Neural cell (in vitro differentiated cells): ENCODE data around the gene CMYA5. TPM values are rescaled to one million over a fixed set of nuclear protein-coding genes. Genes with fewer than 3 reads are reported as not detected.

Source experiments
- H2AFZ ChIP-seq: fragments of 200-600, 300-800 bp; sonication (generic), shearing (Covaris generic); 2 replicates; pipeline ENCODE4 v1.6.0; 2014; ENCODE audit warnings: low read depth, mild to moderate bottlenecking, antibody characterized with exemption, low read length, moderate library complexity
- H3F3A ChIP-seq: fragments of 200-600 bp; shearing (Covaris generic); 2 replicates; pipeline ENCODE4 v1.6.1; 2016; ENCODE audit warnings: mild to moderate bottlenecking, moderate library complexity, mixed read lengths, antibody characterized with exemption, low read length; ENCODE audit not compliant: insufficient read depth, poor library complexity, severe bottlenecking
- H3K27ac ChIP-seq: fragments of 200-600, 300-800 bp; sonication (generic), shearing (Covaris generic); 2 replicates; pipeline ENCODE4 v1.5.1; 2014; ENCODE audit warnings: mild to moderate bottlenecking, low read length, moderate library complexity
- H3K27me3 ChIP-seq: fragments of 300-800, 200-600 bp; sonication (generic), shearing (Covaris generic); 2 replicates; pipeline ENCODE4 v1.6.0; 2014; ENCODE audit warnings: mild to moderate bottlenecking, low read depth, low read length, moderate library complexity; ENCODE audit not compliant: insufficient read depth
- H3K36me3 ChIP-seq: fragments of 300-800, 200-600 bp; sonication (generic), shearing (Covaris generic); 2 replicates; pipeline ENCODE4 v1.5.1; 2014; ENCODE audit warnings: mild to moderate bottlenecking, antibody characterized with exemption, low read length, moderate library complexity; ENCODE audit not compliant: insufficient read depth
- H3K4me2 ChIP-seq: fragments of 300-800, 200-600 bp; sonication (generic), shearing (Covaris generic); 2 replicates; pipeline ENCODE4 v1.6.0; 2014; ENCODE audit warnings: mild to moderate bottlenecking, low read length
- H3K4me3 ChIP-seq: fragments of 300-800, 200-600 bp; sonication (generic), shearing (Covaris generic); 2 replicates; pipeline ENCODE4 v1.5.1; 2014; ENCODE audit warnings: mild to moderate bottlenecking, low read length, moderate library complexity
- H3K79me2 ChIP-seq: fragments of 200-600 bp; shearing (Covaris generic); replicated peaks from 2 replicates; pipeline ENCODE4 v1.6.0; 2014; ENCODE audit warnings: mild to moderate bottlenecking, low read length, moderate library complexity; ENCODE audit not compliant: insufficient read depth
- H3K9ac ChIP-seq: fragments of 300-800, 200-600 bp; sonication (generic), shearing (Covaris generic); 2 replicates; pipeline ENCODE4 v1.6.1; 2016; ENCODE audit warnings: mild to moderate bottlenecking, low read length, mixed read lengths
- H3K9me2 ChIP-seq: fragments of 200-600 bp; shearing (Covaris generic); 2 replicates; pipeline ENCODE4 v1.6.1; 2016; ENCODE audit warnings: mild to moderate bottlenecking, low read length, mixed read lengths; ENCODE audit not compliant: insufficient read depth
- H3K9me3 ChIP-seq: fragments of 200-600, 300-800 bp; sonication (generic), shearing (Covaris generic); 2 replicates; pipeline ENCODE4 v1.6.1; 2016; ENCODE audit warnings: mild to moderate bottlenecking, mixed run types, low read length, moderate library complexity, mixed read lengths
- H4K20me1 ChIP-seq: fragments of 200-600 bp; shearing (Covaris generic); 2 replicates; pipeline ENCODE4 v1.6.1; 2016; ENCODE audit warnings: mild to moderate bottlenecking, mixed run types; ENCODE audit not compliant: insufficient read depth
- CTCF ChIP-seq: fragments of 450-650 bp; IDR thresholded peaks from 2 replicates; pipeline ENCODE4 v1.5.1; 2014; ENCODE audit warnings: antibody characterized with exemption, mild to moderate bottlenecking, moderate library complexity; ENCODE audit not compliant: poor library complexity, severe bottlenecking
- EP300 ChIP-seq: fragments of 450-650 bp; conservative IDR thresholded peaks from 2 replicates; pipeline ENCODE4 v1.6.1; 2014; ENCODE audit warnings: antibody characterized with exemption, mild to moderate bottlenecking, moderate library complexity; ENCODE audit not compliant: poor library complexity, severe bottlenecking
- EZH2 ChIP-seq: fragments of 200-600, 300-800 bp; shearing (Covaris generic), sonication (generic); IDR thresholded peaks from 2 replicates; pipeline ENCODE4 v1.6.1; 2014; ENCODE audit warnings: antibody characterized with exemption, low read length, borderline replicate concordance, mild to moderate bottlenecking; ENCODE audit not compliant: insufficient read depth, poor library complexity, severe bottlenecking
- MXI1 ChIP-seq: fragments of 450-650 bp; conservative IDR thresholded peaks from 2 replicates; pipeline ENCODE4 v1.6.1; 2014; ENCODE audit warnings: antibody characterized with exemption, mild to moderate bottlenecking; ENCODE audit not compliant: poor library complexity, severe bottlenecking
- POLR2AphosphoS5 ChIP-seq: IDR thresholded peaks from 2 replicates; pipeline ENCODE4 v1.6.1; 2012
- RAD21 ChIP-seq: fragments of 450-650 bp; conservative IDR thresholded peaks from 2 replicates; pipeline ENCODE4 v1.6.1; 2014; ENCODE audit warnings: antibody characterized with exemption, mild to moderate bottlenecking, moderate library complexity
- REST ChIP-seq: IDR thresholded peaks from 2 replicates; pipeline ENCODE4 v1.6.1; 2012; ENCODE audit warnings: borderline replicate concordance
- SMC3 ChIP-seq: fragments of 450-650 bp; conservative IDR thresholded peaks from 2 replicates; pipeline ENCODE4 v1.6.1; 2014; ENCODE audit warnings: antibody characterized with exemption, mild to moderate bottlenecking, moderate library complexity; ENCODE audit not compliant: poor library complexity
- TAF1 ChIP-seq: IDR thresholded peaks from 2 replicates; pipeline ENCODE4 v1.6.1; 2012; ENCODE audit warnings: low read depth
- polyA plus RNA-seq: library from polyadenylated mRNA; depleted of rRNA; stranded (reverse); fragments of >200 nt; gene quantifications from 2 replicates; pipeline ENCODE4 v1.2.3, GENCODE V29; 2014

CMYA5 gene
- polyA plus RNA-seq, 1 donor from 2014 or later: 0.30 TPM

GRCh38 chr5:79847561-79847960 is 157.9 kb downstream of the CMYA5 start:
- H3K9me3 ChIP-seq: no peaks in the 10 kb centered on the region
- H3F3A ChIP-seq: no peaks in the 10 kb centered on the region
- no peak overlapping the region for H3K27ac ChIP-seq
- no peak overlapping the region for H2AFZ ChIP-seq
- H3K9ac ChIP-seq: no peak overlapping the region
- no peak overlapping the region for H3K4me3 ChIP-seq
- TF ChIP-seq RAD21: no peak
- no peak for TF ChIP-seq POLR2AphosphoS5
- no peak for TF ChIP-seq REST
- TF ChIP-seq MXI1: no peak
- TF ChIP-seq EZH2: no peak
- no peak for TF ChIP-seq TAF1
- TF ChIP-seq SMC3: no peak
- TF ChIP-seq EP300: no peak
- no peak for TF ChIP-seq CTCF
- no peaks in the 10 kb centered on the region for H3K36me3 ChIP-seq
- no peak overlapping the region for H3K4me2 ChIP-seq
- H3K79me2 ChIP-seq: no peaks in the 10 kb centered on the region
- H3K27me3 ChIP-seq: no peaks in the 10 kb centered on the region
- H4K20me1 ChIP-seq: no peaks in the 10 kb centered on the region
- no peaks in the 10 kb centered on the region for H3K9me2 ChIP-seq

GRCh38 chr5:79849061-79849460 is 159.4 kb downstream of the CMYA5 start:
- Histone ChIP-seq H2AFZ (no peak overlapping the region), H3K36me3 (no peaks in the 10 kb centered on the region), H3K9me2 (no peaks in the 10 kb centered on the region), H3K27me3 (no peaks in the 10 kb centered on the region), H3F3A (no peaks in the 10 kb centered on the region), H3K4me3 (no peak overlapping the region), H3K9me3 (no peaks in the 10 kb centered on the region), H3K27ac (no peak overlapping the region), H3K9ac (no peak overlapping the region), H3K4me2 (no peak overlapping the region), H4K20me1 (no peaks in the 10 kb centered on the region), H3K79me2 (no peaks in the 10 kb centered on the region)
- TF ChIP-seq RAD21 (no peak), TAF1 (no peak), CTCF (no peak), POLR2AphosphoS5 (no peak), REST (no peak), EZH2 (no peak), SMC3 (no peak), EP300 (no peak), MXI1 (no peak)
